K562 (cell line): ENCODE results near the gene OLIG1. TPM values are rescaled to one million over a fixed set of nuclear protein-coding genes. Genes with fewer than 3 reads are reported as not detected.

Experiments used
- ATAC-seq: fragments of 200-7000 bp; cut with Tn5 transposase; 3 replicates; pipeline ENCODE4 v1.9.1; 2020; ENCODE audit warnings: moderate library complexity
- BruUV-seq: library from RNA; stranded (reverse); fragments of 400-500 nt; replicated peaks from 2 replicates; lab custom pipeline; 2021; lab: Mats Ljungman, UMichigan
- CTCF ChIA-PET: fragments of 300-600 bp; formaldehyde crosslinking; extraction: SDS; loops from one replicate; lab custom pipeline; 2021; ENCODE audit warnings: low intra/inter-chr PET ratio; lab: Yijun Ruan, JAX
- POLR2A ChIA-PET: fragments of 300-600, 350-650 bp; sonication (Branson Sonifier 250); formaldehyde crosslinking; extraction: SDS; loops from one replicate; lab custom pipeline; 2021; ENCODE audit warnings: antibody characterized with exemption, inconsistent platforms; lab: Yijun Ruan, JAX
- DNase-seq, 4 experiments: peaks; one replicate each; pipeline versions ENCODE4 v3.0.0 to v3.0.0-alpha.2; 2011 to 2018; ENCODE audit warnings: low spot score in 3 of 4, mixed read lengths in 3 of 4; ENCODE audit errors: extremely low read depth in 1 of 4
- FAIRE-seq: peaks from 2 replicates; lab custom pipeline; 2011; peaks lifted over from hg19 to GRCh38; lab: Jason Lieb, UNC
- H2AFZ ChIP-seq: 2 replicates; pipeline ENCODE4 v1.6.0; 2011; ENCODE audit warnings: low read depth, low read length, control low read depth, inconsistent platforms
- H3K27ac ChIP-seq: fragments of 200-600 bp; 3 replicates; pipeline ENCODE4 v1.8.0; 2011; ENCODE audit warnings: low read depth, mild to moderate bottlenecking, control low read depth, inconsistent platforms, low read length, moderate library complexity, mixed read lengths; ENCODE audit errors: extremely low read depth
- H3K27me3 ChIP-seq, 2 experiments: fragments of 300-600 bp in 1 of 2; 2 replicates in 1 of 2; 3 replicates in 1 of 2; pipeline versions ENCODE4 v1.6.0 to v1.8.0; 2011; ENCODE audit warnings: inconsistent platforms in 2 of 2, low read length in 2 of 2, mild to moderate bottlenecking in 1 of 2, mixed read lengths in 1 of 2, moderate library complexity in 1 of 2; ENCODE audit not compliant: control insufficient read depth in 2 of 2, insufficient read depth in 2 of 2
- H3K36me3 ChIP-seq: fragments of 300-600 bp; 3 replicates; pipeline ENCODE4 v1.8.0; 2011; ENCODE audit warnings: mild to moderate bottlenecking, low read length, inconsistent platforms; ENCODE audit not compliant: control insufficient read depth, insufficient read depth
- H3K4me1 ChIP-seq, 2 experiments: fragments of 200-600 bp in 1 of 2; replicated peaks in 1 of 2; 2 replicates in 1 of 2; 3 replicates in 1 of 2; pipeline versions ENCODE4 v1.5.1 to v1.8.0; 2011; ENCODE audit warnings: inconsistent platforms in 2 of 2, low read length in 2 of 2, mild to moderate bottlenecking in 1 of 2, mixed read lengths in 1 of 2, moderate library complexity in 1 of 2; ENCODE audit not compliant: control insufficient read depth in 2 of 2, insufficient read depth in 2 of 2
- H3K4me2 ChIP-seq: 2 replicates; pipeline ENCODE4 v1.6.1; 2011; ENCODE audit warnings: low read length, control low read depth, inconsistent platforms, mixed read lengths; ENCODE audit not compliant: insufficient read depth
- H3K4me3 ChIP-seq: fragments of 200-600 bp; sonication (generic), shearing (Covaris generic); 2 replicates; pipeline ENCODE4 v1.5.1; 2016; ENCODE audit warnings: control low read depth, inconsistent platforms
- H3K79me2 ChIP-seq: fragments of 200-600 bp; 3 replicates; pipeline ENCODE4 v1.8.0; 2011; ENCODE audit warnings: low read length, inconsistent platforms; ENCODE audit not compliant: control insufficient read depth, insufficient read depth
- H3K9ac ChIP-seq, 2 experiments: 2 replicates each; pipeline versions ENCODE4 v1.6.0 to v1.6.1; 2011; ENCODE audit warnings: low read depth in 2 of 2, low read length in 2 of 2, control low read depth in 1 of 2, inconsistent platforms in 1 of 2, mild to moderate bottlenecking in 1 of 2, mixed read lengths in 1 of 2; ENCODE audit not compliant: insufficient read depth in 1 of 2
- H3K9me1 ChIP-seq: one replicate; pipeline ENCODE4 v1.6.0; 2011; ENCODE audit warnings: inconsistent platforms, mild to moderate bottlenecking, low read length, moderate library complexity; ENCODE audit not compliant: control insufficient read depth, insufficient read depth
- H3K9me3 ChIP-seq: replicated peaks from 2 replicates; pipeline ENCODE4 v1.5.1; 2011; ENCODE audit warnings: low read depth, low read length, inconsistent platforms; ENCODE audit not compliant: control insufficient read depth, insufficient read depth
- H4K20me1 ChIP-seq: replicated peaks from 2 replicates; pipeline ENCODE4 v1.6.1; 2011; ENCODE audit warnings: low read length, inconsistent platforms, mixed read lengths; ENCODE audit not compliant: control insufficient read depth, insufficient read depth
- GATA2 ChIP-seq: sonication (generic); formaldehyde crosslinking; IDR thresholded peaks from 2 replicates; pipeline ENCODE4 v1.4.0; 2020; ENCODE audit warnings: mild to moderate bottlenecking, missing genetic modification reagents
- PPARD ChIP-seq: fragments of 250-450 bp; sonication (Bioruptor Pico); IDR thresholded peaks from 2 replicates; pipeline ENCODE4 v1.8.0; 2022; ENCODE audit warnings: inconsistent platforms, mild to moderate bottlenecking, moderate library complexity
- VEZF1 ChIP-seq: fragments of 200-800 bp; sonication (Bioruptor generic); IDR thresholded peaks from 2 replicates; pipeline ENCODE4 v1.6.1; 2017; ENCODE audit warnings: missing genetic modification characterization, missing compliant biosample characterization
- WGBS: fragments of 100-300 bp; shearing (Covaris generic); methylation state at CpG from one replicate; pipeline ENCODE4 v1.1.6; 2016; ENCODE audit warnings: low coverage, mixed read lengths; ENCODE audit not compliant: insufficient coverage; ENCODE audit errors: missing lambda C conversion rate; 5-methylcytosine and 5-hydroxymethylcytosine counted together
- in situ Hi-C: fragments of 300-500 bp; cut with MboI; formaldehyde crosslinking; loops from 4 replicates; pipeline ENCODE4 v1.15.0; 2018; ENCODE audit warnings: inconsistent platforms, mixed read lengths
- intact Hi-C: fragments of 100-400 bp; cut with micrococcal nuclease; formaldehyde crosslinking; loops from 2 replicates; pipeline ENCODE4 v1.14.2; 2022
- polyA plus RNA-seq, 8 experiments: library from polyadenylated mRNA; depleted of rRNA in 4 of 8; stranded (reverse) in 5 of 8; unstranded in 3 of 8; fragments of >200 nt; fragmentation: Nextera tagmentation in 2 of 8; fragmentation: Illumina TruSeq in 1 of 8; extraction: Ambion mirVana in 2 of 8; extraction: Trizol in 1 of 8; gene quantifications; 2 replicates each; pipeline versions ENCODE4 v1.2.1 to v1.2.3, GENCODE V29; 2011 to 2014; ENCODE audit warnings: inconsistent platforms in 1 of 8, missing spikeins in 1 of 8
- total RNA-seq, 7 experiments: library from RNA; depleted of rRNA in 6 of 7; stranded (reverse); fragments of >200 nt in 6 of 7; fragmentation: Illumina TruSeq in 2 of 7; extraction: Trizol in 2 of 7; gene quantifications; 2 replicates each; pipeline versions ENCODE4 v1.2.1 to v1.2.3, GENCODE V29; 2011 to 2021; ENCODE audit warnings: low replicate concordance in 1 of 7
- TF ChIP-seq, protein P1 (sequence below), 2 experiments: fragments of 200-800 bp in 1 of 2; sonication (Bioruptor generic) in 1 of 2; sonication (generic) in 1 of 2; formaldehyde crosslinking in 1 of 2; IDR thresholded peaks in 1 of 2; conservative IDR thresholded peaks in 1 of 2; 2 replicates each; pipeline versions ENCODE4 v1.5.0 to v1.6.1; 2016 to 2020; ENCODE audit warnings: missing compliant biosample characterization in 1 of 2, missing genetic modification characterization in 1 of 2, missing genetic modification reagents in 1 of 2
- TF ChIP-seq, protein P2 (sequence below), 3 experiments: fragments of 200-800 bp in 1 of 3; sonication (Bioruptor generic) in 1 of 3; sonication (generic) in 1 of 3; formaldehyde crosslinking in 1 of 3; IDR thresholded peaks; 2 replicates each; pipeline versions ENCODE4 v1.6.1 to v1.8.0; 2016 to 2022; ENCODE audit warnings: mild to moderate bottlenecking in 2 of 3, missing compliant biosample characterization in 2 of 3, missing genetic modification characterization in 2 of 3, missing genetic modification reagents in 1 of 3

The OLIG1 gene
- total and polyA plus RNA-seq, 9 of the 15 experiments (the other 6 are each of a cell fraction or from before 2014, with no cell fraction given): not detected

GRCh38 chr21:33073636-33074035, 3.7 kb downstream of the OLIG1 start (continued):
- TF ChIP-seq PPARD (CRISPR knock-in tag) (no peak), GATA2 (no peak)
- TF ChIP-seq, protein P1, sequence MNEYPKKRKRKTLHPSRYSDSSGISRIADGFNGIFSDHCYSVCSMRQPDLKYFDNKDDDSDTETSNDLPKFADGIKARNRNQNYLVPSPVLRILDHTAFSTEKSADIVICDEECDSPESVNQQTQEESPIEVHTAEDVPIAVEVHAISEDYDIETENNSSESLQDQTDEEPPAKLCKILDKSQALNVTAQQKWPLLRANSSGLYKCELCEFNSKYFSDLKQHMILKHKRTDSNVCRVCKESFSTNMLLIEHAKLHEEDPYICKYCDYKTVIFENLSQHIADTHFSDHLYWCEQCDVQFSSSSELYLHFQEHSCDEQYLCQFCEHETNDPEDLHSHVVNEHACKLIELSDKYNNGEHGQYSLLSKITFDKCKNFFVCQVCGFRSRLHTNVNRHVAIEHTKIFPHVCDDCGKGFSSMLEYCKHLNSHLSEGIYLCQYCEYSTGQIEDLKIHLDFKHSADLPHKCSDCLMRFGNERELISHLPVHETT (CRISPR knock-in tag; conservative IDR thresholded peaks at IDR 0.05 in 1 of 2, IDR thresholded peaks at IDR 0.05 in 1 of 2): no peak

GRCh38 chr21:33075128-33075527, 5.2 kb downstream of the OLIG1 start:
- POLR2A ChIA-PET: interaction anchor here (0.6 kb wide), 2 partner anchors 16 to 119 kb away, joined by 3 to 4 read pairs; no protein-coding TSS in a partner anchor
- peaks cover 37 to 43% of the 10 kb centered on the region in 2 experiments for H3K27me3 ChIP-seq
- no peak overlapping the region for H3K27ac ChIP-seq
- WGBS: 2% methylated on average over 9 of the region's 9 CpGs
- no peak for DNase-seq
- CTCF ChIA-PET: no interaction called here
- H3K9ac ChIP-seq: no peak overlapping the region
- no peak for ATAC-seq
- no peak for FAIRE-seq
- no peaks in the 10 kb centered on the region for H3K36me3 ChIP-seq
- H3K9me1 ChIP-seq: no peaks in the 10 kb centered on the region
- H2AFZ ChIP-seq: no peak overlapping the region
- no TSS peak for BruUV-seq
- H3K4me2 ChIP-seq: no peak overlapping the region
- in situ Hi-C loops: no loop called here
- no peaks in the 10 kb centered on the region for H3K79me2 ChIP-seq
- TF ChIP-seq, protein P2, sequence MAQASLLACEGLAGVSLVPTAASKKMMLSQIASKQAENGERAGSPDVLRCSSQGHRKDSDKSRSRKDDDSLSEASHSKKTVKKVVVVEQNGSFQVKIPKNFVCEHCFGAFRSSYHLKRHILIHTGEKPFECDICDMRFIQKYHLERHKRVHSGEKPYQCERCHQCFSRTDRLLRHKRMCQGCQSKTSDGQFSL (CRISPR knock-in tag; IDR thresholded peaks at IDR 0.05): 0 out of 2 replicates have a peak, but pooled peaks have one; percentile 65
- TF ChIP-seq, protein P2 (tag; IDR thresholded peaks at IDR 0.05): no peak
- no peak for TF ChIP-seq VEZF1 (CRISPR knock-in tag)
- no peaks in the 10 kb centered on the region for H4K20me1 ChIP-seq
- intact Hi-C loops: no loop called here
- H3K4me3 ChIP-seq: no peak overlapping the region
- no peaks in the 10 kb centered on the region for H3K9me3 ChIP-seq
- peaks cover 9 to 14% of the 10 kb centered on the region in 2 experiments; a peak in 4 of 5 replicates for H3K4me1 ChIP-seq
